Measurements from ENCODE around the gene RGMA.
A peak's percentile ranks its signal among the peaks of the same experiment; 100 is the strongest.

The RGMA gene

GRCh38 chr15:93091465-93091864 lies 2.5 kb upstream of the RGMA start:
- Histone ChIP-seq H3K4me3 (replicated peaks; ENCODE audit: low read depth, low read length) (no peak overlapping the region), H3K27me3 (replicated peaks; ENCODE audit: control insufficient read depth, insufficient read depth, low read length) (peaks cover 5% of the 10 kb centered on the region), H3K36me3 (ENCODE audit: control insufficient read depth, insufficient read depth, low read length) (no peaks in the 10 kb centered on the region)
- DNase-seq (ENCODE audit: extremely low read depth, insufficient read length): no peak
- TF ChIP-seq CTCF (IDR thresholded peaks at IDR 0.05; ENCODE audit: insufficient read depth, low read length, poor library complexity, severe bottlenecking): no peak

GRCh38 chr15:93089727-93090305 lies 805 bp upstream of the RGMA start:
- peak; percentile 16 for DNase-seq (ENCODE audit: extremely low read depth, insufficient read length)
- Histone ChIP-seq H3K4me3 (replicated peaks; ENCODE audit: low read depth, low read length) (no peak overlapping the region), H3K27me3 (replicated peaks; ENCODE audit: control insufficient read depth, insufficient read depth, low read length) (peaks cover 5% of the 10 kb centered on the region), H3K36me3 (ENCODE audit: control insufficient read depth, insufficient read depth, low read length) (no peaks in the 10 kb centered on the region)
- TF ChIP-seq CTCF (IDR thresholded peaks at IDR 0.05; ENCODE audit: insufficient read depth, low read length, poor library complexity, severe bottlenecking): no peak

- H3K27me3 ChIP-seq (replicated peaks; ENCODE audit: control insufficient read depth, insufficient read depth, low read length): peaks cover 5% of the 10 kb centered on the region
- DNase-seq (ENCODE audit: extremely low read depth, insufficient read length): peak; percentile 26
- H3K4me3 ChIP-seq (replicated peaks; ENCODE audit: low read depth, low read length): peak overlapping the region; percentile 17; the same call in 1 of the 2 replicates
- H3K36me3 ChIP-seq (ENCODE audit: control insufficient read depth, insufficient read depth, low read length): no peaks in the 10 kb centered on the region
- no peak for TF ChIP-seq CTCF (IDR thresholded peaks at IDR 0.05; ENCODE audit: insufficient read depth, low read length, poor library complexity, severe bottlenecking)
These were observed 621 bp downstream of the RGMA start for GRCh38 chr15:93088200-93088980.

GRCh38 chr15:93087825-93088199 lies 1.2 kb downstream of the RGMA start:
- Histone ChIP-seq H3K36me3 (ENCODE audit: control insufficient read depth, insufficient read depth, low read length) (no peaks in the 10 kb centered on the region), H3K4me3 (replicated peaks; ENCODE audit: low read depth, low read length) (peak overlapping the region; percentile 17; the same call in 1 of the 2 replicates), H3K27me3 (replicated peaks; ENCODE audit: control insufficient read depth, insufficient read depth, low read length) (peaks cover 5% of the 10 kb centered on the region)
- peak; percentile 88 for TF ChIP-seq CTCF (IDR thresholded peaks at IDR 0.05; ENCODE audit: insufficient read depth, low read length, poor library complexity, severe bottlenecking)
- peak; percentile 28 for DNase-seq (ENCODE audit: extremely low read depth, insufficient read length)

GRCh38 chr15:93086791-93087190 lies 2.2 kb downstream of the RGMA start:
- H3K27me3 ChIP-seq (replicated peaks; ENCODE audit: control insufficient read depth, insufficient read depth, low read length): peaks cover 5% of the 10 kb centered on the region
- H3K36me3 ChIP-seq (ENCODE audit: control insufficient read depth, insufficient read depth, low read length): no peaks in the 10 kb centered on the region
- no peak overlapping the region for H3K4me3 ChIP-seq (replicated peaks; ENCODE audit: low read depth, low read length)
- TF ChIP-seq CTCF (IDR thresholded peaks at IDR 0.05; ENCODE audit: insufficient read depth, low read length, poor library complexity, severe bottlenecking): no peak
- DNase-seq (ENCODE audit: extremely low read depth, insufficient read length): no peak
